ENCODE measurements around the gene SOCS2. TPM values are rescaled to one million over a fixed set of nuclear protein-coding genes. Genes with fewer than 3 reads are reported as not detected.

Gene SOCS2, protein sequence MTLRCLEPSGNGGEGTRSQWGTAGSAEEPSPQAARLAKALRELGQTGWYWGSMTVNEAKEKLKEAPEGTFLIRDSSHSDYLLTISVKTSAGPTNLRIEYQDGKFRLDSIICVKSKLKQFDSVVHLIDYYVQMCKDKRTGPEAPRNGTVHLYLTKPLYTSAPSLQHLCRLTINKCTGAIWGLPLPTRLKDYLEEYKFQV
- polyA plus RNA-seq (10.9 to 15.0 TPM (median 14.2 TPM) in 3 replicates), polyA minus RNA-seq (3.1 to 7.7 TPM (median 5.6 TPM) in 3 replicates)
- polyA plus RNA-seq (2011; ENCODE audit: low read depth): 3.3 TPM
- polyA plus RNA-seq (2011; cell fraction: cytosol; rRNA removed): 13.5 and 20.6 TPM in 2 replicates
- 12.8 and 15.4 TPM in 2 replicates for polyA plus RNA-seq (2011; cell fraction: nucleus; rRNA removed)
- polyA plus RNA-seq (2012; ENCODE audit: low replicate concordance): 6.9 and 10.3 TPM in 2 replicates
- 9.2 TPM for polyA minus RNA-seq (2011; cell fraction: cytosol; rRNA and poly(A)+ RNA removed)
- polyA minus RNA-seq (2011; cell fraction: nucleus; rRNA and poly(A)+ RNA removed): 2.6 and 3.8 TPM in 2 replicates

DNA sequence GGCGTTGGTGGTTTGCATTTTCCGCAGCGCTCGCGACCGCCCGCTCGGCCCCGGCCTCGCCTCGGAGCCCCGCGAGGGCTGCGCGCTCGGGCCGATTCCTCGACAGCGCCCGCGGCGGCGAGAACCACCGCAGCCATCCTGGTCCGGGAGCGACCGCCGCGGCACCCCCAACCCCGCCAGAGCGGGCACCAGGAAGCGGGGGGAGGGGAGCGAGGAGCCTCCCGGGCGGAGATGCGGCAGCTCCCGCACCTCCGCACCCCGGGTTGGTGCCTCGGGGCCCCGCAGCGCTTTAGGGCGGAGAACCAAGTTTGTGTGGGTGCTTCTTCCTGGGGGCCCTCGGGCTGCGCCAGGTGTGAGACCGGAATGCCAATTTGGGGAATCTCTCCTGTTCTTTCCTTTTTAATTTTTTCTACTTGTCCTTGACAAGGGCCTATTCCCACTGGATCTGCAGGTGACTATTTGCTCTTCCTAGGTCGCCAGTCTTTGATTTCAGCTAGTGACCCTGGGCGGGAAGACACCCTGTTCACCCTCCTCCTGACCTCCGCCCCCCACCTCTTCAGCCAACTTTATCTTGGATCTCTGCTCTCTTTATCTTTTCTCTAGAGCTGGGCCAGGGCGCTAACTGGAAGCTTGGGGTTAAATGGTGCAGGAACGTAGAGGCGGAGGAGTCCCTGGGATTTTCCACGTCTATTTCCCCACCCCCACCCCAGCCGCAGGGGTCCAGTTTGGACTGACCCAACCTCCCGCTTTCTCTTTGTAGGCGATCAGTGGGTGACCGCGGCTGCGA lies at the start of gene SOCS2:
SOCS2 (plus strand) TSS at position 751 of the 787 bp plus-strand sequence. CDS start 223 bp downstream, outside the sequence.
- Histone ChIP-seq H3K4me1 (ENCODE audit: control insufficient read depth, extremely low read depth, insufficient read depth, low read length) (peaks cover 18% of the 10 kb centered on the region), H3K9me3 (ENCODE audit: control insufficient read depth, low read depth, low read length) (no peaks in the 10 kb centered on the region), H3K9me1 (ENCODE audit: control insufficient read depth, extremely low read depth, insufficient read depth, low read length) (no peaks in the 10 kb centered on the region), H3K4me3 (ENCODE audit: control insufficient read depth in 2 of 3, extremely low read depth in 1 of 3, insufficient read depth in 2 of 3, low read depth in 1 of 3, low read length in 3 of 3) (peak within 1 kb of the TSS; percentile 60 to 89 (median 88)), H2AFZ (ENCODE audit: control insufficient read depth, low read length) (peak within 1 kb of the TSS; percentile 76), H3K79me2 (ENCODE audit: control insufficient read depth, insufficient read depth, low read length) (peaks cover 2% of the 10 kb centered on the region), H4K20me1 (ENCODE audit: control insufficient read depth, extremely low read depth, insufficient read depth, low read length) (no peaks in the 10 kb centered on the region), H3K27ac (ENCODE audit: control insufficient read depth, insufficient read depth, low read length) (peak within 1 kb of the TSS; percentile 87), H3K36me3 (ENCODE audit: control insufficient read depth in 2 of 2, extremely low read depth in 1 of 2, insufficient read depth in 2 of 2, low read length in 2 of 2) (no peaks in the 10 kb centered on the region), H3K27me3 (ENCODE audit: control insufficient read depth, extremely low read depth, insufficient read depth, low read length) (peaks cover 15% of the 10 kb centered on the region), H3K9ac (ENCODE audit: control insufficient read depth, extremely low read depth, insufficient read depth, low read length) (peak within 1 kb of the TSS; percentile 88), H3K4me2 (ENCODE audit: control insufficient read depth, extremely low read depth, insufficient read depth, low read depth, low read length) (peak within 1 kb of the TSS; percentile 99)
- FAIRE-seq (no peak), DNase-seq (ENCODE audit: low read depth, low spot score) (no peak)
- dilution Hi-C loops (cut with MboI; ENCODE audit: extremely low pct_ligation_motif_present, low sequenced_read_pairs): no loop called here
- TF ChIP-seq, protein P1, sequence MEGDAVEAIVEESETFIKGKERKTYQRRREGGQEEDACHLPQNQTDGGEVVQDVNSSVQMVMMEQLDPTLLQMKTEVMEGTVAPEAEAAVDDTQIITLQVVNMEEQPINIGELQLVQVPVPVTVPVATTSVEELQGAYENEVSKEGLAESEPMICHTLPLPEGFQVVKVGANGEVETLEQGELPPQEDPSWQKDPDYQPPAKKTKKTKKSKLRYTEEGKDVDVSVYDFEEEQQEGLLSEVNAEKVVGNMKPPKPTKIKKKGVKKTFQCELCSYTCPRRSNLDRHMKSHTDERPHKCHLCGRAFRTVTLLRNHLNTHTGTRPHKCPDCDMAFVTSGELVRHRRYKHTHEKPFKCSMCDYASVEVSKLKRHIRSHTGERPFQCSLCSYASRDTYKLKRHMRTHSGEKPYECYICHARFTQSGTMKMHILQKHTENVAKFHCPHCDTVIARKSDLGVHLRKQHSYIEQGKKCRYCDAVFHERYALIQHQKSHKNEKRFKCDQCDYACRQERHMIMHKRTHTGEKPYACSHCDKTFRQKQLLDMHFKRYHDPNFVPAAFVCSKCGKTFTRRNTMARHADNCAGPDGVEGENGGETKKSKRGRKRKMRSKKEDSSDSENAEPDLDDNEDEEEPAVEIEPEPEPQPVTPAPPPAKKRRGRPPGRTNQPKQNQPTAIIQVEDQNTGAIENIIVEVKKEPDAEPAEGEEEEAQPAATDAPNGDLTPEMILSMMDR (optimal IDR thresholded peaks at IDR 0.05 in 1 of 3, IDR thresholded peaks at IDR 0.05 in 1 of 3, conservative IDR thresholded peaks at IDR 0.05 in 1 of 3; ENCODE audit: extremely low read depth in 1 of 3, insufficient read depth in 2 of 3, low read length in 3 of 3): no peak
- no peak for TF ChIP-seq EZH2 (IDR thresholded peaks at IDR 0.05; ENCODE audit: low read length)

- dilution Hi-C loops (cut with MboI; ENCODE audit: extremely low pct_ligation_motif_present, low sequenced_read_pairs): no loop called here
- no peak for DNase-seq (ENCODE audit: low read depth, low spot score)
Observed at GRCh38 chr12:93524386-93525133, 47.9 kb upstream of the SOCS2 start.

More at GRCh38 chr12:93524386-93525133, 47.9 kb upstream of the SOCS2 start:
- FAIRE-seq: no peak
- no peaks in the 10 kb centered on the region for H3K9me1 ChIP-seq (ENCODE audit: control insufficient read depth, extremely low read depth, insufficient read depth, low read length)
- no peak overlapping the region for H2AFZ ChIP-seq (ENCODE audit: control insufficient read depth, low read length)
- H3K36me3 ChIP-seq (ENCODE audit: control insufficient read depth in 2 of 2, extremely low read depth in 1 of 2, insufficient read depth in 2 of 2, low read length in 2 of 2): no peaks in the 10 kb centered on the region
- TF ChIP-seq EZH2 (IDR thresholded peaks at IDR 0.05; ENCODE audit: low read length): no peak
- TF ChIP-seq, protein P1 (optimal IDR thresholded peaks at IDR 0.05 in 1 of 3, IDR thresholded peaks at IDR 0.05 in 1 of 3, conservative IDR thresholded peaks at IDR 0.05 in 1 of 3; ENCODE audit: extremely low read depth in 1 of 3, insufficient read depth in 2 of 3, low read length in 3 of 3): no peak
- peaks cover 3% of the 10 kb centered on the region for H3K27me3 ChIP-seq (ENCODE audit: control insufficient read depth, extremely low read depth, insufficient read depth, low read length)
- no peaks in the 10 kb centered on the region for H3K9me3 ChIP-seq (ENCODE audit: control insufficient read depth, low read depth, low read length)
- no peaks in the 10 kb centered on the region for H3K4me1 ChIP-seq (ENCODE audit: control insufficient read depth, extremely low read depth, insufficient read depth, low read length)
- H3K79me2 ChIP-seq (ENCODE audit: control insufficient read depth, insufficient read depth, low read length): no peaks in the 10 kb centered on the region
- H3K27ac ChIP-seq (ENCODE audit: control insufficient read depth, insufficient read depth, low read length): no peak overlapping the region
- no peak overlapping the region for H3K4me3 ChIP-seq (ENCODE audit: control insufficient read depth in 2 of 3, extremely low read depth in 1 of 3, insufficient read depth in 2 of 3, low read depth in 1 of 3, low read length in 3 of 3)
- no peak overlapping the region for H3K9ac ChIP-seq (ENCODE audit: control insufficient read depth, extremely low read depth, insufficient read depth, low read length)
- no peaks in the 10 kb centered on the region for H4K20me1 ChIP-seq (ENCODE audit: control insufficient read depth, extremely low read depth, insufficient read depth, low read length)
- H3K4me2 ChIP-seq (ENCODE audit: control insufficient read depth, extremely low read depth, insufficient read depth, low read depth, low read length): no peak overlapping the region

Measured in keratinocyte (primary cell).